ENCODE data around the gene PRDM16.

The PRDM16 gene

DNA sequence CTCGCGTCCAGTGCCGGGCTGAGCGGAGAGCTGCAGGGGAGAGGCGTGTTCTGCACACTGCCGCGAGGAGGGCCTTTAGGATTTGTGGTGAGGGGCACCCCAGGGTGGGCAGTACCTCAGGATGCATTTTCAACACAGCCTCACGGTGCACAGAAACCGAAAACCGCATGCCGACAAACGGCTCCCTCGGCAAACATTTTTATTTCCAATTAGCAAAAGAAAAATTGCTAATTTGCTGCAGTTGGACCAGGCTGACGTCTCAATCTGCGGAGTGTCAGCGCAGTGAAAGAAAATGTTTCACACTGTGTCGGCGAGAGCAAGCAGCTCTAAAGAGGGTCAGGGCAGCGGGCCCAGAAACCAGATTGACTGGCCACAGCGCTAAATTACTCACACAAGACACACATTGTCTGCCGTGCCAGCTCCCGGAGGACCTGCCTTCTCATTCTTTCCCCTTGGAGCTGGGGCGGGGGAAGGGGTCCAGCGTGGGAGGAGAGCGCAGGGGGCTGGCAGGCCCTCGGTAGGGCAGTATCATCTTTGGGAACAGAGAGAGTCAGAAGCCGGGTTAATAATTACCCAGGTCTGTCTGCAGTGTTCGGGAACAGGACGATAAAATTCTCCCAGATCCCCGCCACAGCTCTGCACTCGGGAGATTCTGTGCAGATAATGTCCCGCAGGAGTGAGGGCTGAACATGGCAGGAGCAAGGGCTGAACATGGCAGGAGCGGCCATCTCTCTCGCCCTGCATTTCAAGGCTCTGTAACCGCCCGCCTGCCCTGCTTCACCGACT lies 150.2 kb downstream of the PRDM16 start:
- H3K4me2 ChIP-seq (ENCODE audit: insufficient read depth, low read length), result no peak overlapping the region
- H3K27me3 ChIP-seq (ENCODE audit: insufficient read depth, low read length, poor library complexity), result no peaks in the 10 kb centered on the region
- H3K4me1 ChIP-seq (ENCODE audit: insufficient read depth, low read length), result no peaks in the 10 kb centered on the region
- DNase-seq (no peak), ATAC-seq (ENCODE audit: insufficient read depth, low read depth) (no peak)
- peaks cover 21% of the 10 kb centered on the region for H4K20me1 ChIP-seq (ENCODE audit: insufficient read depth, low read length)
- H3K9me3 ChIP-seq (ENCODE audit: insufficient read depth, low read length, severe bottlenecking), result no peaks in the 10 kb centered on the region
- H3K9ac ChIP-seq (ENCODE audit: low read depth, low read length), result no peak overlapping the region
- H3K79me2 ChIP-seq (ENCODE audit: insufficient read depth, low read length), result no peaks in the 10 kb centered on the region
- H3K4me3 ChIP-seq (ENCODE audit: low read depth in 1 of 2, low read length in 2 of 2), result no peak overlapping the region
- no peak overlapping the region for H2AFZ ChIP-seq (ENCODE audit: low read depth, low read length)
- H3K27ac ChIP-seq (ENCODE audit: low read length), result no peak overlapping the region
- no peaks in the 10 kb centered on the region for H3K36me3 ChIP-seq (ENCODE audit: insufficient read depth, low read length)
- no peak for TF ChIP-seq EZH2 (IDR thresholded peaks at IDR 0.05; ENCODE audit: borderline replicate concordance, low read depth, low read length, severe bottlenecking)
- TF ChIP-seq, protein P1, sequence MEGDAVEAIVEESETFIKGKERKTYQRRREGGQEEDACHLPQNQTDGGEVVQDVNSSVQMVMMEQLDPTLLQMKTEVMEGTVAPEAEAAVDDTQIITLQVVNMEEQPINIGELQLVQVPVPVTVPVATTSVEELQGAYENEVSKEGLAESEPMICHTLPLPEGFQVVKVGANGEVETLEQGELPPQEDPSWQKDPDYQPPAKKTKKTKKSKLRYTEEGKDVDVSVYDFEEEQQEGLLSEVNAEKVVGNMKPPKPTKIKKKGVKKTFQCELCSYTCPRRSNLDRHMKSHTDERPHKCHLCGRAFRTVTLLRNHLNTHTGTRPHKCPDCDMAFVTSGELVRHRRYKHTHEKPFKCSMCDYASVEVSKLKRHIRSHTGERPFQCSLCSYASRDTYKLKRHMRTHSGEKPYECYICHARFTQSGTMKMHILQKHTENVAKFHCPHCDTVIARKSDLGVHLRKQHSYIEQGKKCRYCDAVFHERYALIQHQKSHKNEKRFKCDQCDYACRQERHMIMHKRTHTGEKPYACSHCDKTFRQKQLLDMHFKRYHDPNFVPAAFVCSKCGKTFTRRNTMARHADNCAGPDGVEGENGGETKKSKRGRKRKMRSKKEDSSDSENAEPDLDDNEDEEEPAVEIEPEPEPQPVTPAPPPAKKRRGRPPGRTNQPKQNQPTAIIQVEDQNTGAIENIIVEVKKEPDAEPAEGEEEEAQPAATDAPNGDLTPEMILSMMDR (IDR thresholded peaks at IDR 0.05; ENCODE audit: borderline replicate concordance, extremely low read depth, low read length, poor library complexity, severe bottlenecking), result no peak

DNA sequence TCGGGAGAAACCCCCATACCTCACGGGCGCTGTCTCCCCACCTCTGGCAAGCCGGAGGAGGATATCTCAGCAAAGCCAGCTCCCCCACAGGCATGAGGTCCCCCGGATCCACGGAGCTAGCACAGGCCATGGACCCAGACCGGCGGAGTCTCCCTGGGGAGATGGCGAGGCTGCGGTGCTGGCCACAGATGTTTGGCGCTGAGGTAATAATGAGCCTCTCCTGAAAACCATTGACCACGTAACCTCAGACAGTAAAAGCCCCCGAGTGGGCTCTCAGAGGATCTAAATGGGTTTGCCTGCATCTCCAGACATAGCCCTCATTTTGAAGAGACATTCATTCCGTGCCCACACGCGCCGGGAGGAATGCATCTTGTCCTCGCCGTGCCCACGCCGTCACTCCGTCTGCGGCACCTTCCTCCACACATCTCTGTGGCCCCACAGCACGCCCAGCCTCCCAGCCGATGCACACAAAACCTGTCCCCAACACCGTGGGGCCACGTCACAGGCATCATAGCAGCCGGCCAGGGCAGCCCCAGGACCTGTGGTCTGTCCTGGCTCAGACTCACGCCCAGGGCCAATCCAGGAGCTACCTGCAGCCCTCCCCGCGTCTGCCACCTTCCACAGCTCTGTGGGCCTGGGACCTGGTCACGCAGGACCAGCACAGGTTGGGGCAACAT lies 150.9 kb downstream of the PRDM16 start:
- H3K9me3 ChIP-seq (ENCODE audit: insufficient read depth, low read length, severe bottlenecking), result no peaks in the 10 kb centered on the region
- H3K4me1 ChIP-seq (ENCODE audit: insufficient read depth, low read length), result no peaks in the 10 kb centered on the region
- DNase-seq, result no peak
- H3K79me2 ChIP-seq (ENCODE audit: insufficient read depth, low read length), result no peaks in the 10 kb centered on the region
- H3K4me3 ChIP-seq (ENCODE audit: low read depth in 1 of 2, low read length in 2 of 2), result no peak overlapping the region
- no peak overlapping the region for H3K9ac ChIP-seq (ENCODE audit: low read depth, low read length)
- no peaks in the 10 kb centered on the region for H3K27me3 ChIP-seq (ENCODE audit: insufficient read depth, low read length, poor library complexity)
- no peak overlapping the region for H3K4me2 ChIP-seq (ENCODE audit: insufficient read depth, low read length)
- H3K36me3 ChIP-seq (ENCODE audit: insufficient read depth, low read length), result no peaks in the 10 kb centered on the region
- no peak for TF ChIP-seq EZH2 (IDR thresholded peaks at IDR 0.05; ENCODE audit: borderline replicate concordance, low read depth, low read length, severe bottlenecking)
- TF ChIP-seq, protein P1 (IDR thresholded peaks at IDR 0.05; ENCODE audit: borderline replicate concordance, extremely low read depth, low read length, poor library complexity, severe bottlenecking), result no peak
- no peak overlapping the region for H3K27ac ChIP-seq (ENCODE audit: low read length)
- no peak for ATAC-seq (ENCODE audit: insufficient read depth, low read depth)
- H4K20me1 ChIP-seq (ENCODE audit: insufficient read depth, low read length), result peaks cover 28% of the 10 kb centered on the region
- no peak overlapping the region for H2AFZ ChIP-seq (ENCODE audit: low read depth, low read length)

DNA sequence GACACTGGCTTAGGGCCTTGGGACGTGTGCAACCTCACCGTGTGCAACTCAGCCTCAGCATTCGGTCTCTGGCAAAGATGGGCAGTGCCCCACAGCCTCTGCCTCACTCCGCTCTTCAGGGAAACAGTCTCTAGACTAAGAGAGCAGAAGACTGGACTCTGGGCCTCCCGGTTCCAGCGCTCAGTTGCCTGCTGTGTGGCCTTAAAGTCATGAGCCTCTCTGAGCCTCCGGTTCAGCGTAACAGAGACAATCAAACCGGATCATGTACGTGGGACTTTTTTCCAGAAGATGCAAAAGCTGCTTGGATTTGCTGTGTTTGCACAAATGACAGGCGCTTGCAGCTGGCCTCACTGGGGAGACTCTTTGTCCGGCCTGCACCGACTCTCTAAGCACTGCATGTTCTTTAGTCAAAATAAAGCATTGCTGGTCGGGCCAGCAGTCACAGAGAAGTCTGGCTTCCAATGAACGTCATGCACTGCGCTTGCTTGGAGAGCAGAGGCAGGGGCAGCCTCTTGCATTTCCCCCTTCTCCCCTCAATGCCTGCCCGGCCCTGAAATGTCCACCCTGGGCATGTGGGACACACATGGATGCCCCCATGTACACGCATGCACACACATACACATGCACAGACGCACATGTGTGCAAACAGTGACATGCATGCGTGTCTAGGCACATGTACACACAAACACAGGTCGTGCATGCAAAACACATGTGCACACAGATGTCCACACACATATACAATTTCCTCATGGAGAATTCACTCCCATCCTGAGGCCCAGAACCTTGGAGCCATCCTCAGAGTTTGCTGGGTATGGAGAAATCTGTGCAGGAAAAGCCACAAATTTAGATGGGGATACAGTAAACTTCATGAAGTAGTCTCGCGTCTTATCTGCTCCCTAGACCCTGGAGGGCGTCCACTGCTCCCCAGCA lies 152.4 kb downstream of the PRDM16 start:
- Histone ChIP-seq H3K9me3 (ENCODE audit: insufficient read depth, low read length, severe bottlenecking) (no peaks in the 10 kb centered on the region), H3K9ac (ENCODE audit: low read depth, low read length) (no peak overlapping the region), H3K4me2 (ENCODE audit: insufficient read depth, low read length) (no peak overlapping the region), H3K27ac (ENCODE audit: low read length) (no peak overlapping the region), H3K4me1 (ENCODE audit: insufficient read depth, low read length) (no peaks in the 10 kb centered on the region), H3K36me3 (ENCODE audit: insufficient read depth, low read length) (no peaks in the 10 kb centered on the region), H3K4me3 (ENCODE audit: low read depth in 1 of 2, low read length in 2 of 2) (no peak overlapping the region), H4K20me1 (ENCODE audit: insufficient read depth, low read length) (peaks cover 20% of the 10 kb centered on the region), H3K79me2 (ENCODE audit: insufficient read depth, low read length) (no peaks in the 10 kb centered on the region), H3K27me3 (ENCODE audit: insufficient read depth, low read length, poor library complexity) (peaks cover 5% of the 10 kb centered on the region), H2AFZ (ENCODE audit: low read depth, low read length) (no peak overlapping the region)
- no peak for ATAC-seq (ENCODE audit: insufficient read depth, low read depth)
- no peak for DNase-seq
- no peak for TF ChIP-seq EZH2 (IDR thresholded peaks at IDR 0.05; ENCODE audit: borderline replicate concordance, low read depth, low read length, severe bottlenecking)
- TF ChIP-seq, protein P1 (IDR thresholded peaks at IDR 0.05; ENCODE audit: borderline replicate concordance, extremely low read depth, low read length, poor library complexity, severe bottlenecking), result no peak
